ENCODE results near the gene GAK.

GRCh38 chr4:931194-931959 lies 739 bp downstream of the GAK start:
- TF ChIP-seq CTCF (IDR thresholded peaks at IDR 0.05; ENCODE audit: low read depth, low read length, missing input control) (no peak), RAD21 (IDR thresholded peaks at IDR 0.05) (no peak), FOXA1 (IDR thresholded peaks at IDR 0.05) (no peak), MAX (IDR thresholded peaks at IDR 0.05) (no peak)
